ENCODE measurements around the gene RBFOX2. TPM values are rescaled to one million over a fixed set of nuclear protein-coding genes. Genes with fewer than 3 reads are reported as not detected.

Gene RBFOX2
- polyA plus RNA-seq, 1 of the 3 experiments (the other 2 are of a cell fraction) = 115 TPM

DNA sequence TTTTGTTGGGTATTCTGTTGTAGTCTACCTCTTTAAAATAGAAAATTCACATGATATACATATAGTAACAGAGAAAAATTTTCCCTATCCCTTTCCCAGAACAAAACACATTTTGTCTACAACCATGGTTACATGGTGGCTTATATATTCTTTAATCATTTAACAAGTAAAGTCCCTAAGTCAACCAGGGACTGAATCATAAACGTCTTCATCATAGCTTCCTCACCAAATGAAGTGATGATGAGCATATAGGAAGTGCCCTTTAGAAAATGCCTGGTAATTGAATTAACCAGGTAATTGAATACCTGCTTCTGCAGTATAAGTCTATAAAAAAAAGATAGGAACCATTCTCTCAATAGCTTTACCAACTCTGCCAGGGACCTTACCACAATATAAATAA lies 209.7 kb downstream of the RBFOX2 start (continued):
- no peak for TF ChIP-seq GATA2 (CRISPR knock-in tag; IDR thresholded peaks at IDR 0.05)
- TF ChIP-seq MEF2A (IDR thresholded peaks at IDR 0.05; ENCODE audit: borderline replicate concordance, low read depth) = no peak
- no peak for TF ChIP-seq TEAD4 (IDR thresholded peaks at IDR 0.05; ENCODE audit: borderline replicate concordance, insufficient read depth)

DNA sequence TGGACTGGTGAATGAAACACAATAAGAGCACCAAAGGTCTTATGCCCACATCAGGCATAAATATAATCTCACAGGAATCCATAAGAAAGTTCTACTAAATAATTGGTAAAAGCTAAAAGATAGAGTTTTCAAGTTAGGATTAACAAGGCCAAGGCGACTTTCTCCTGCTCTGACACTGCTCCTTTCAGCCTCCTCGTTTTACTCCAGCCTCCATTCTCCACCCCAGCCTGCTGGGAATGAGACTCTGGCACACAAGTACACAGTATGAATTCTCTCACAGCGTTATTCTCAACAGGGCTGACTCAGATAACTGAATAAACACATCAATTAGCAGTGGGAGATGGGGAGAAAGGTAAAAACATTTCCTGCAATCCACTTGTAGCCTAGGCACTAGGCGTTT lies 216.0 kb downstream of the RBFOX2 start:
- no peaks in the 10 kb centered on the region for H3K27me3 ChIP-seq (ENCODE audit: insufficient read depth)
- H3K9ac ChIP-seq = no peak overlapping the region
- H3K9me2 ChIP-seq = no peaks in the 10 kb centered on the region
- no peak for TF ChIP-seq SMC3 (IDR thresholded peaks at IDR 0.05; ENCODE audit: low read depth, low read length)
- no peak for TF ChIP-seq YY1 (IDR thresholded peaks at IDR 0.05; ENCODE audit: low read depth)
- no peak for TF ChIP-seq RCOR1 (IDR thresholded peaks at IDR 0.05; ENCODE audit: low read length)
- TF ChIP-seq, protein P1, sequence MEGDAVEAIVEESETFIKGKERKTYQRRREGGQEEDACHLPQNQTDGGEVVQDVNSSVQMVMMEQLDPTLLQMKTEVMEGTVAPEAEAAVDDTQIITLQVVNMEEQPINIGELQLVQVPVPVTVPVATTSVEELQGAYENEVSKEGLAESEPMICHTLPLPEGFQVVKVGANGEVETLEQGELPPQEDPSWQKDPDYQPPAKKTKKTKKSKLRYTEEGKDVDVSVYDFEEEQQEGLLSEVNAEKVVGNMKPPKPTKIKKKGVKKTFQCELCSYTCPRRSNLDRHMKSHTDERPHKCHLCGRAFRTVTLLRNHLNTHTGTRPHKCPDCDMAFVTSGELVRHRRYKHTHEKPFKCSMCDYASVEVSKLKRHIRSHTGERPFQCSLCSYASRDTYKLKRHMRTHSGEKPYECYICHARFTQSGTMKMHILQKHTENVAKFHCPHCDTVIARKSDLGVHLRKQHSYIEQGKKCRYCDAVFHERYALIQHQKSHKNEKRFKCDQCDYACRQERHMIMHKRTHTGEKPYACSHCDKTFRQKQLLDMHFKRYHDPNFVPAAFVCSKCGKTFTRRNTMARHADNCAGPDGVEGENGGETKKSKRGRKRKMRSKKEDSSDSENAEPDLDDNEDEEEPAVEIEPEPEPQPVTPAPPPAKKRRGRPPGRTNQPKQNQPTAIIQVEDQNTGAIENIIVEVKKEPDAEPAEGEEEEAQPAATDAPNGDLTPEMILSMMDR (IDR thresholded peaks at IDR 0.05) = no peak
- no peak for TF ChIP-seq FOXM1 (IDR thresholded peaks at IDR 0.05; ENCODE audit: low read depth)
- no peak for TF ChIP-seq EP300 (IDR thresholded peaks at IDR 0.05; ENCODE audit: borderline replicate concordance in 1 of 2, low read depth in 1 of 2, low read length in 1 of 2)
- TF ChIP-seq USF2 (IDR thresholded peaks at IDR 0.05; ENCODE audit: borderline replicate concordance, low read depth, low read length) = no peak
- no peak for TF ChIP-seq MEF2A (IDR thresholded peaks at IDR 0.05; ENCODE audit: borderline replicate concordance, low read depth)
- no peak for TF ChIP-seq NRF1 (IDR thresholded peaks at IDR 0.05; ENCODE audit: low read depth, low read length)
- TF ChIP-seq NFIC (IDR thresholded peaks at IDR 0.05; ENCODE audit: borderline replicate concordance) = no peak
- TF ChIP-seq, protein P2, sequence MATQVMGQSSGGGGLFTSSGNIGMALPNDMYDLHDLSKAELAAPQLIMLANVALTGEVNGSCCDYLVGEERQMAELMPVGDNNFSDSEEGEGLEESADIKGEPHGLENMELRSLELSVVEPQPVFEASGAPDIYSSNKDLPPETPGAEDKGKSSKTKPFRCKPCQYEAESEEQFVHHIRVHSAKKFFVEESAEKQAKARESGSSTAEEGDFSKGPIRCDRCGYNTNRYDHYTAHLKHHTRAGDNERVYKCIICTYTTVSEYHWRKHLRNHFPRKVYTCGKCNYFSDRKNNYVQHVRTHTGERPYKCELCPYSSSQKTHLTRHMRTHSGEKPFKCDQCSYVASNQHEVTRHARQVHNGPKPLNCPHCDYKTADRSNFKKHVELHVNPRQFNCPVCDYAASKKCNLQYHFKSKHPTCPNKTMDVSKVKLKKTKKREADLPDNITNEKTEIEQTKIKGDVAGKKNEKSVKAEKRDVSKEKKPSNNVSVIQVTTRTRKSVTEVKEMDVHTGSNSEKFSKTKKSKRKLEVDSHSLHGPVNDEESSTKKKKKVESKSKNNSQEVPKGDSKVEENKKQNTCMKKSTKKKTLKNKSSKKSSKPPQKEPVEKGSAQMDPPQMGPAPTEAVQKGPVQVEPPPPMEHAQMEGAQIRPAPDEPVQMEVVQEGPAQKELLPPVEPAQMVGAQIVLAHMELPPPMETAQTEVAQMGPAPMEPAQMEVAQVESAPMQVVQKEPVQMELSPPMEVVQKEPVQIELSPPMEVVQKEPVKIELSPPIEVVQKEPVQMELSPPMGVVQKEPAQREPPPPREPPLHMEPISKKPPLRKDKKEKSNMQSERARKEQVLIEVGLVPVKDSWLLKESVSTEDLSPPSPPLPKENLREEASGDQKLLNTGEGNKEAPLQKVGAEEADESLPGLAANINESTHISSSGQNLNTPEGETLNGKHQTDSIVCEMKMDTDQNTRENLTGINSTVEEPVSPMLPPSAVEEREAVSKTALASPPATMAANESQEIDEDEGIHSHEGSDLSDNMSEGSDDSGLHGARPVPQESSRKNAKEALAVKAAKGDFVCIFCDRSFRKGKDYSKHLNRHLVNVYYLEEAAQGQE (IDR thresholded peaks at IDR 0.05; ENCODE audit: low read depth, low read length) = no peak
- TF ChIP-seq TAF1 (IDR thresholded peaks at IDR 0.05; ENCODE audit: borderline replicate concordance, low read depth, low read length) = no peak
- H3K4me2 ChIP-seq = no peak overlapping the region
- H3F3A ChIP-seq (replicated peaks; ENCODE audit: insufficient read depth) = peaks cover 27% of the 10 kb centered on the region
- peaks cover 23 to 37% of the 10 kb centered on the region in 2 experiments for H3K36me3 ChIP-seq (replicated peaks in 1 of 2; ENCODE audit: control insufficient read depth in 1 of 2, insufficient read depth in 2 of 2, low read length in 1 of 2)
- no peak overlapping the region; a peak in 1 of 4 replicates for H3K27ac ChIP-seq (ENCODE audit: low read depth in 2 of 2, low read length in 1 of 2)
- POLR2A ChIA-PET = no interaction called here
- H3K4me3 ChIP-seq (ENCODE audit: low read depth in 2 of 2, low read length in 1 of 2) = no peak overlapping the region
- peaks cover 61% of the 10 kb centered on the region for H4K20me1 ChIP-seq (ENCODE audit: insufficient read depth)
- no peaks in the 10 kb centered on the region for H3K9me3 ChIP-seq
- DNase-seq = no peak
- CTCF ChIA-PET = no interaction called here
- H3K79me2 ChIP-seq (ENCODE audit: insufficient read depth) = peaks cover 100% of the 10 kb centered on the region
- H2AFZ ChIP-seq (ENCODE audit: low read depth) = no peak overlapping the region
- 88% methylated on average over 4 of the region's 4 CpGs for WGBS (ENCODE audit: low lambda C conversion rate)
- peaks cover 0 to 11% of the 10 kb centered on the region in 2 experiments; a peak in 2 of 4 replicates for H3K4me1 ChIP-seq (ENCODE audit: control insufficient read depth in 1 of 2, insufficient read depth in 2 of 2, low read depth in 1 of 2, low read length in 1 of 2)
